AG04450 (cell line): Measurements from ENCODE around the gene MORF4L1. TPM values are rescaled to one million over a fixed set of nuclear protein-coding genes. Genes with fewer than 3 reads are reported as not detected.

ENCODE experiments used
- CTCF ChIA-PET: fragments of 300-600, 350-600 bp; formaldehyde crosslinking; extraction: SDS; loops from one replicate; lab custom pipeline; 2022; ENCODE audit warnings: antibody characterized with exemption, inconsistent platforms; lab: Charles Lee
- POLR2A ChIA-PET: fragments of 350-600 bp; formaldehyde crosslinking; extraction: SDS; loops from one replicate; lab custom pipeline; 2021; ENCODE audit warnings: antibody characterized with exemption, inconsistent platforms; lab: Yijun Ruan, JAX
- DNase-seq: peaks from one replicate; pipeline ENCODE4 v3.0.0-alpha.2; 2011; ENCODE audit warnings: low read depth, low spot score
- H3K27ac ChIP-seq: one replicate; pipeline ENCODE4 v1.5.1; 2012; ENCODE audit warnings: low read depth, low read length, control low read depth
- H3K27me3 ChIP-seq: one replicate; pipeline ENCODE4 v1.6.0; 2012; ENCODE audit warnings: low read length; ENCODE audit not compliant: control insufficient read depth, insufficient read depth
- H3K4me3 ChIP-seq: 2 replicates; pipeline ENCODE4 v1.5.1; 2011; ENCODE audit warnings: mild to moderate bottlenecking, low read depth, low read length, control low read depth
- H3K9me3 ChIP-seq: 2 replicates; pipeline ENCODE4 v1.5.1; 2012; ENCODE audit warnings: low read length; ENCODE audit not compliant: control insufficient read depth, insufficient read depth
- CTCF ChIP-seq: IDR thresholded peaks from 2 replicates; pipeline ENCODE4 v1.5.1; 2011; ENCODE audit warnings: low read depth, low read length, control low read depth, inconsistent platforms
- polyA minus RNA-seq: library from RNA; depleted of rRNA, polyadenylated mRNA; stranded (reverse); fragments of >200 nt; gene quantifications from 2 replicates; pipeline ENCODE4 v1.2.3, GENCODE V29; 2011; rRNA and poly(A)+ RNA removed
- polyA plus RNA-seq: library from polyadenylated mRNA; depleted of rRNA; stranded (reverse); fragments of >200 nt; gene quantifications from 2 replicates; pipeline ENCODE4 v1.2.3, GENCODE V29; 2011; rRNA removed

Gene MORF4L1, protein sequence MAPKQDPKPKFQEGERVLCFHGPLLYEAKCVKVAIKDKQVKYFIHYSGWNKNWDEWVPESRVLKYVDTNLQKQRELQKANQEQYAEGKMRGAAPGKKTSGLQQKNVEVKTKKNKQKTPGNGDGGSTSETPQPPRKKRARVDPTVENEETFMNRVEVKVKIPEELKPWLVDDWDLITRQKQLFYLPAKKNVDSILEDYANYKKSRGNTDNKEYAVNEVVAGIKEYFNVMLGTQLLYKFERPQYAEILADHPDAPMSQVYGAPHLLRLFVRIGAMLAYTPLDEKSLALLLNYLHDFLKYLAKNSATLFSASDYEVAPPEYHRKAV
- polyA plus RNA-seq, result 355 and 426 TPM in 2 replicates
- 79.9 and 120 TPM in 2 replicates for polyA minus RNA-seq

DNA sequence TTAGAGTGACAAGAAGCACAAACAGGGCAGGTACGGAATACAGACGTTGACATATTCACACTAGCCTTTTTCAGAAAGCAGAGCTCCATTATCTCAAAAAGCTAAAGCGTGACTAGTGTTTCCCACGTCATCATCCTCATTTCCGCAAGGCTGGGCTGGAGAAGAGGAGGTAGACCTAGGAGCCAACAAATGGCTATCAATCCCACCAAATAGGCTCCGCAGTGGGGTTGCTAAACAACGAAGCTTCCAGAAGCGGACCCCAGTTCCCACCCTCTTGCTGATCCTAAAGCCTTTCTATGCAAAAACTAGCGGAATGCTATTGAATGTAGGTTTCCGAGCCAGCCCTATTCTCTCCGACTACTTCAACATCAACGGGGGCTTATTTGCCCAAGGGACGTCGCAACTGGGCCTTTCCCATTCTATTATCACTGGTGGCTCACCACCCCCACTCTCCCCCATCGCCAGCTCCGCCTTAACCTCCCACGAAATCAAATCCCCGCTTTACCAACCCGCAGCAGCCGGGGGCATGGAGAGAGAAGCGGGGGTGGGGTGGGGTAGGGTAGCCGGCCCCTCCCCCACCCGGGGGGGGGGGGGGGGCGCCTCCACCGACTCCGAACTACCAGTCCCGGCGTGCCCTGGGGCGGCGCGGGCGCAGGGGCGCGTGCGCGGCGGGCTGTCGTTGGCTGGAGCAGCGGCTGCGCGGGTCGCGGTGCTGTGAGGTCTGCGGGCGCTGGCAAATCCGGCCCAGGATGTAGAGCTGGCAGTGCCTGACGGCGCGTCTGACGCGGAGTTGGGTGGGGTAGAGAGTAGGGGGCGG lies at the start of gene MORF4L1:
Gene MORF4L1 (plus strand): TSS at position 736 of the 817 bp plus-strand sequence. CDS start 128 bp downstream, outside the sequence.
- CTCF ChIA-PET, result interaction anchor here (1.0 to 1.6 kb wide), 2 partner anchors 62 to 312 kb away, joined by 4 to 7 read pairs; partner anchors contain the start of gene ADAMTS7
- peak within 1 kb of the TSS; percentile 99 for H3K4me3 ChIP-seq
- POLR2A ChIA-PET, result interaction anchor here (0.5 to 2.1 kb wide), 9 partner anchors 12 to 119 kb away, joined by 3 to 22 read pairs (median 3); no protein-coding TSS in a partner anchor
- DNase-seq, result peak; percentile 81
- TF ChIP-seq CTCF, result no peak
- H3K27me3 ChIP-seq, result no peaks in the 10 kb centered on the region
- H3K27ac ChIP-seq, result peak within 1 kb of the TSS; percentile 100
- H3K9me3 ChIP-seq, result peaks cover 6% of the 10 kb centered on the region; the same call in 1 of the 2 replicates

DNA sequence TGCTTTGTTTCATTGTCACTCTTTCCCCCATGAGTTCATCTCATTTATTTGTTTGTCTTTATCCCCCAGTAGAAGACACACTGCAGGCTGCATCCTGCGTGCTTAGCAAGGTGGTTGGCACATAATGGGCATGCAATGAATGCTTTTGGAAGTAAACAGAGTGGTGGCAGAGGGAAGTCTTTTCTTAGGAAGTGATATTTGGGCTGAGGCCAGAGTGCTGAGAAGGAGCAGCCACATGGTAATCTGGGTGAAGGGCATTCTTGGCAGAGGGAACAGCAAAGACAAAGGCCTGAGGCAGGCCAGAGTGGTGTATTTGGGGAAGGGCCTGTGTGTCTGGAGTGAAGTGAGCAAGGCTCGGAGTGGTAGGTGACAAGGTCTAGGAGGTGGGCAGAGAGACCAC lies 43.8 kb upstream of the MORF4L1 start:
- TF ChIP-seq CTCF, result no peak
- Histone ChIP-seq H3K27me3 (peaks cover 4% of the 10 kb centered on the region), H3K9me3 (no peaks in the 10 kb centered on the region; the same call in 1 of the 2 replicates), H3K4me3 (no peak overlapping the region), H3K27ac (no peak overlapping the region)
- no peak for DNase-seq
- CTCF ChIA-PET, result interaction anchor here (0.8 to 0.9 kb wide), 2 partner anchors 10 to 17 kb away, joined by 4 read pairs; partner anchors contain the start of gene ADAMTS7
- POLR2A ChIA-PET, result no interaction called here

- ChIA-PET CTCF (no interaction called here), POLR2A (no interaction called here)
- Histone ChIP-seq H3K27ac (no peak overlapping the region), H3K27me3 (peaks cover 4% of the 10 kb centered on the region), H3K4me3 (no peak overlapping the region), H3K9me3 (no peaks in the 10 kb centered on the region; the same call in 1 of the 2 replicates)
- no peak for DNase-seq
- no peak for TF ChIP-seq CTCF
Observed at GRCh38 chr15:78830514-78831228, 42.0 kb upstream of the MORF4L1 start.

DNA sequence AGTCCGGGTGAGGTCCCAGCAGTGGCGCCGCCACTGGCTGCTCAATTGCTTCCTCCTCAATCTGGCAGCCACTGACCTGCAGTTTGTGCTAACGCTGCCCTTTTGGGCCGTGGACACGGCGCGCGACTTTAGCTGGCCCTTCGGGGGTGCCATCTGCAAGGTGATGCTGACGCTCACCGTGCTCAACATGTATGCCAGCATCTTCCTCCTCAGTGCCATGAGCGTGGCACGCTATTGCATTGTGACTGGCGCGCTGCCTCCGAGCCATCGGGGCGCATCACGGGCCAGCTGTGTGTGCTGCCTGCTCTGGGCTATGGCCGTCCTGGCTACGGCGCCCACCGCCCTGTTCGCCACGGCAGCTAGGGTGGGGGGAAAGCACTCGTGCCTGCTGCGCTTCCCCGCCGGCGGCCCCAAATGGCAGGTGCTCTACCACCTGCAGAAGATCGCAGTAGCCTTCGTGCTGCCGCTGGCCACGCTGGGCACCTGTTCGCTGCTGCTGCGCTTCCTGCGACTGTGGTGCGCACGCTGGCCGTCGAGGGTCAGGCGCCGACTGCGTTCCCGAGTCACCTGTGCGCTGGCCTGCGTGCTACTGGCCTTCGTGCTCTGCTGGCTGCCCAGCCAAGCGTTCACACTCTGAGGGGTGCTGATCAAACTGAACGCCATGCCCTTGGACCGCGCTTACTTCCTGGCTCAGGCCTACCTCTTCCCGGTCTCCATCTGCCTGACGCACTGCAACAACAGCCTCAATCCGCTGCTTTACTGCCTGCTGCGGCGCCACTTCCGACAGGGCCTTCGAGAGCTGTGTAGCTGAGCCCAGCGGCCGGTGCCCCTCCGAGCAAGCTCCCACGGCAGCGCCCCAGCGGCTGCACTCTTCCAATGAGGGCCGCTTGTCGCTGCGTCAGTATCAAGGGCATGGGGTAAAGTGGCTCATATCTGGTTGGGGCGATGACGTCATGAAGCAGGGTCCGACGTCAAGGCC lies 41.2 kb upstream of the MORF4L1 start:
- H3K4me3 ChIP-seq, result no peak overlapping the region

More for the DNA sequence above, 41.2 kb upstream of the MORF4L1 start:
- H3K9me3 ChIP-seq, result no peaks in the 10 kb centered on the region; the same call in 1 of the 2 replicates
- no peak overlapping the region for H3K27ac ChIP-seq
- no peak for TF ChIP-seq CTCF
- peaks cover 4% of the 10 kb centered on the region for H3K27me3 ChIP-seq
- CTCF ChIA-PET, result no interaction called here
- POLR2A ChIA-PET, result no interaction called here
- no peak for DNase-seq
